ENCODE measurements around the gene TTYH3.

Gene TTYH3

DNA sequence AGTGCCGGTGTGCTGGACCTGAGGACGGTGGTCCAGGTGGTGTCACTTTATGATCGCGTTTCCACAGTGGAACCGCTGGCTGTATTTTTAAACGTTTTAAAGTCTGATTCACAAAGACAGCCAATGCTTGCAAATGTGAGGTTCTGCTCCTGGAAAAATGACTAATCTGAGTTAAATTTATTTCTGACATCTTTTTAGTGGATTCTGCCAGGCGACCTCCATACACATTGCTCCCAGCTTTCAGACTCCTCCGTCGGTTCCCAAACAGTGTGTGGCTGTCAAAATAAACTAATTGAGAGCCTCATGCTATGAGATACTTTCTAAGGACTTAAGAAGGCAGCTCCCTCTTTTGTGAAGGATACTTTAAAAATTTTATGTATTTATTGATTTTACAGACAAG lies 12.7 kb upstream of the TTYH3 start:
- H3K27ac ChIP-seq, result peak overlapping the region; percentile 57; the same call in 1 of the 2 replicates
- no peak overlapping the region for H3K4me3 ChIP-seq
- H3K36me3 ChIP-seq (ENCODE audit: insufficient read depth, low read length), result no peaks in the 10 kb centered on the region
- no peaks in the 10 kb centered on the region for H3K9me3 ChIP-seq (ENCODE audit: low read depth, low read length)
- no peak for DNase-seq (ENCODE audit: low read depth, low spot score)
- no peak for TF ChIP-seq EZH2 (IDR thresholded peaks at IDR 0.05)
- no peak overlapping the region for H3K9ac ChIP-seq (ENCODE audit: insufficient read length)

DNA sequence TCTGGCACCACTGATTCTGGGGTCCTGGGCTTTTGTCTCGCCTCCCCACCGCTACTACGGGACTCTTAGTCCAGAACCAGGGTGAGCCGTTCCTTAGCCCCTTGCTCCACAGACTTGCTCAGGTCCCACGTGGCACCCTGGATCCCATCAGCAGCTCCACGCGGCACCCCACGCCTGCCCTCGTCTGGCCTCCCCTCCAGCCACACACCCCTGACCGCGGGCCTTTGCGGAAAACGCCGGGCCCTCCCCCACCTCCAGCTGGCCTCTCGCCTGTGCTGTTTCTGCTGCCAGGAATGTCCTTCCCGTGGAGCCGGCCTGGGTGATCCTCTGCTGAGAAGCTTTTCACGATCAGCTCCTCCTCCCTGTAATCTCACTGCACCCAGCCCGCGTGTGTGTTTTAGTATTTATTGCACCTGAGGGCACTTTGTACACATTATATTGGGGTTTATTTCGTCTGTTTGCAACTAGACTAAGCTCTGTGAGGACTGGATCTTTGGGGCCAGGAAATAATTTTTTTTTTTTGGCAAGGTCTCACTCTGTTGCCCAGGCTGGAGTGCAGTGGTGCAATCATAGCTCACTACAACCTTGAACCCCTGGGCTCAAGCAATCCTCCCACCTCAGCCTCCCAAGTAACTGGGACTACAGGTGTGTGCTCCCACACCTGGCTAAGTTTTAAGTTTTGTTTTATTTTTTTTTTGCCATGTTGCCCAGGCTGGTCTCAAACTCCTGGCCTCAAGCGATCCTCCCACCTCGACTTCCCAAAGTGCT lies 10.5 kb upstream of the TTYH3 start:
- DNase-seq (ENCODE audit: low read depth, low spot score), result no peak
- no peak overlapping the region for H3K9ac ChIP-seq (ENCODE audit: insufficient read length)
- H3K9me3 ChIP-seq (ENCODE audit: low read depth, low read length), result no peaks in the 10 kb centered on the region
- no peak overlapping the region for H3K27ac ChIP-seq
- no peak overlapping the region for H3K4me3 ChIP-seq
- no peak for TF ChIP-seq EZH2 (IDR thresholded peaks at IDR 0.05)
- no peak for TF ChIP-seq FOXP2 (optimal IDR thresholded peaks at IDR 0.05; ENCODE audit: control extremely low read depth, extremely low read length, insufficient read depth)
- no peak for TF ChIP-seq POLR2AphosphoS5 (IDR thresholded peaks at IDR 0.05; ENCODE audit: borderline replicate concordance, low read depth, low read length)
- no peaks in the 10 kb centered on the region for H3K36me3 ChIP-seq (ENCODE audit: insufficient read depth, low read length)

DNA sequence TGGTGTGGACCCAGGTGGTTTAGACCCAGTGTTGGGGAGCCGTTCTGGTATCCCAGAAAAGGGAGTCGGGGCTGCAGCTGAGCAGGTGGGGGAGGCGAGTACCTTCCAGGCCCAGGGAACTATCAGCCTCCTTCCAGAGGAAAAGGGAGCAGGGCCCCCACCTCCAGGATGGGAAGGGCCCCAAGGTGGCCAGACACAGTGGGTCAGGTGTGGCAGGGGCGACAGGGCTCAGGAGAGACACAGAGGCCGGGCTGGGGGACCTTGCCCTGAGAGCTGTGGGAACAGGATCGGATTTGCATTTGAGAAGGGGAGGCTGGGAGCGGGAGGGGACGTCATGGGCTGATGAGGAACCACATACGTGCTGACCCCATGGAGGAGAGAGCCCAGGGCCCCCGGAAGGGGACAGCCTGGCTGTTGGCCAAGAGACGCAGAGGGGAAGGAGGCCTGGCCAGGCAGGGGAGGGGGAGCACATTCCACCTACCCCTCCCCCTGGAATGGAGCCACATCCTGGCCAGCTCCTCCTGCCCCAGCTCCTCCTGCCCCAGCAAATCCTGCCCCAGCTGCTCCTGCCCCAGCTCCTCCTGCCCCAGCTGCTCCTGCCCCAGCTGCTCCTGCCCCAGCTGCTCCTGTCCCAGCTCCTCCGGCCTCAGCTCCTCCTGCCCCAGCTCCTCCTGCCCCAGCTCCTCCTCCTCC lies 9.7 kb upstream of the TTYH3 start:
- H3K9me3 ChIP-seq (ENCODE audit: low read depth, low read length), result no peaks in the 10 kb centered on the region
- no peak overlapping the region for H3K9ac ChIP-seq (ENCODE audit: insufficient read length)
- no peak for DNase-seq (ENCODE audit: low read depth, low spot score)
- H3K27ac ChIP-seq, result no peak overlapping the region
- no peaks in the 10 kb centered on the region for H3K36me3 ChIP-seq (ENCODE audit: insufficient read depth, low read length)
- H3K4me3 ChIP-seq, result no peak overlapping the region
- TF ChIP-seq POLR2AphosphoS5 (IDR thresholded peaks at IDR 0.05; ENCODE audit: borderline replicate concordance, low read depth, low read length), result no peak
- TF ChIP-seq FOXP2 (optimal IDR thresholded peaks at IDR 0.05; ENCODE audit: control extremely low read depth, extremely low read length, insufficient read depth), result no peak
- no peak for TF ChIP-seq EZH2 (IDR thresholded peaks at IDR 0.05)

DNA sequence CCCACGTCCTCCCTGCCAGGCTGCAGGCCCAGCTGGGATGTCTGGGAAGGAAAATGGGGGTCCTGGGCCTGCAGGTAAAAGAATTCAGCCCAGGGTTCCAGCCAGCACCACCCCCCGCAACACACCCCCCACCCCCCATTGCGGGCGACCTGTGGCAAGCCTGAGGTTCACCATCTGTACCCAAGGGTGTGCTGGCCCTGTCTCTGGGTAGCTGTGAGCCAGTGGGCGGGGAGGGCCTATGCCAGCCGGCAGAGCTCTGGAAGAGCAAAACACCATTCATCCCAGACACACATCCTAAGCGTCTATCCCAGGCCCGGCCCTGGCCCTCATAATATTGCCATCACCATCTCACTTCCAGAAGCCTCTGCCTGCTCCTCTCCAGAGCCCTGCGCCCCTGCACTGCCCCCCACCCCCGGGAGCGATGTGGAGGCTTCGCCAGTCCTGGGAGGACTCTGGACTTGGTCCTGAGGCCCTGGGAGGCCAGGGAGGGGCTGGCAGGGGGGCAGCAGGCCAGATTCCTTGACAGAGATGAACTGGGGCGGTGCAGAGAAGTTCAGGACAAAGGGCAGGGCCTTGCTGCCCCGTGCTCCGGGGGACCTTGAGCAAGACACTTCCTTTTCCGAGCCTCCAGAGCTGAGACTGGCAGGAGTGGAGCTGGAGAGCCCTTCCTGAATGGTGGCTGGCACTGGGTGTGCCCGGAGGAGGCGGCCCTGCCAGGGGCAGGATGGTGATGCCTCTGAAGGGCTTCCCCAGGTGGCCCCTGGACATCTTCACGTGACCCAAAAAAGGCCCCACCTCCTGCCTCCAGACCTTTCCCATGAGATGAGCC lies 8.7 kb upstream of the TTYH3 start:
- no peak overlapping the region for H3K27ac ChIP-seq
- no peak overlapping the region for H3K9ac ChIP-seq (ENCODE audit: insufficient read length)
- TF ChIP-seq FOXP2 (optimal IDR thresholded peaks at IDR 0.05; ENCODE audit: control extremely low read depth, extremely low read length, insufficient read depth), result no peak
- TF ChIP-seq EZH2 (IDR thresholded peaks at IDR 0.05), result no peak
- no peak for TF ChIP-seq POLR2AphosphoS5 (IDR thresholded peaks at IDR 0.05; ENCODE audit: borderline replicate concordance, low read depth, low read length)
- no peaks in the 10 kb centered on the region for H3K9me3 ChIP-seq (ENCODE audit: low read depth, low read length)
- no peaks in the 10 kb centered on the region for H3K36me3 ChIP-seq (ENCODE audit: insufficient read depth, low read length)
- DNase-seq (ENCODE audit: low read depth, low spot score), result no peak
- H3K4me3 ChIP-seq, result no peak overlapping the region

DNA sequence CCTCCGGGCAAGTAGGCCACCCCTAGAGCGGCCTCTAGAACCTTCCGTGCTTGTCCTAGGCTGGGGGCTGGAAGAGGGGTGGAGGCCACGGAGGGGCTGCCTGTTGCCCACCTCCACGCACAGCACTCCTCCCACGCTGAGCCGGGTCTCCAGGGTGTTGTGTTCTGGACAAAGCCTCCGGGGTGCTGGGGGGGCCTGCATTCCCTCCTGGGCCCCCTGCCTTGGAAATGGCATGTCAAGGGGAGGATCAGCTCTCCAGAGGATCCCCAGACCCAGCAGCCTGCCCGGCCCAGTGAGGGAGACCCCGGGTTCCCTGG lies 8.1 kb upstream of the TTYH3 start:
- Histone ChIP-seq H3K27ac (no peak overlapping the region), H3K36me3 (ENCODE audit: insufficient read depth, low read length) (no peaks in the 10 kb centered on the region), H3K9ac (ENCODE audit: insufficient read length) (no peak overlapping the region), H3K9me3 (ENCODE audit: low read depth, low read length) (no peaks in the 10 kb centered on the region), H3K4me3 (no peak overlapping the region)
- DNase-seq (ENCODE audit: low read depth, low spot score), result no peak
- TF ChIP-seq EZH2 (IDR thresholded peaks at IDR 0.05) (no peak), POLR2AphosphoS5 (IDR thresholded peaks at IDR 0.05; ENCODE audit: borderline replicate concordance, low read depth, low read length) (no peak), FOXP2 (optimal IDR thresholded peaks at IDR 0.05; ENCODE audit: control extremely low read depth, extremely low read length, insufficient read depth) (no peak)

DNA sequence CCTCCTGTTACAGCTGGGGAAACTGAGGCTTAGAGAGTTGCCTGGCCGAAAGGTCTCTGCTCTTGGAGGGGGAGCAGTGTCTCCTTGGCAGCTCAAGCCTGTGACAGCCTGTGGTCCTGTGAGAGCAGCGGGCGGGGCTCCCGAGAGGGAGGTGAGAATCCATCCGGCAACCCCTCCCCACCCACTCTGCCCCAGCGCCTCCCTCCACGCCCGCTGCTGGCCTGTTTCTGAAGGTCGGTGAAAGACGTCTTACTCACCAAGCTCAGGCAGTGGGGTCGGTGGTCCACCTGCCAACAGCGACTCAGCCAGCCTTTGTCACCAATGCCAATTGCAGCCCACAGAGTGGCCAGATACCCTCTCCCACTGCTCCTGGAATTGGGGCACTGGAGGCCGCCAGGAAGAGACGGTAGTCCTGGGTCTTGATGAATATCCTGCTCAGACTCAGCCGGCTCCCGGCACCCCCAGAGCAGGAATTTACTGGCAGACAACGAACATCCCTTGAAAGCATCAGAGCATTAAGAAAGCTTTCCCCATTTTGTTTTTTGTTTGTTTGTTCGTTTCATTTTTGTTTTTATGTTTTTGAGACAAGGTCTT lies 7.4 kb upstream of the TTYH3 start:
- no peak overlapping the region for H3K9ac ChIP-seq (ENCODE audit: insufficient read length)

DNA sequence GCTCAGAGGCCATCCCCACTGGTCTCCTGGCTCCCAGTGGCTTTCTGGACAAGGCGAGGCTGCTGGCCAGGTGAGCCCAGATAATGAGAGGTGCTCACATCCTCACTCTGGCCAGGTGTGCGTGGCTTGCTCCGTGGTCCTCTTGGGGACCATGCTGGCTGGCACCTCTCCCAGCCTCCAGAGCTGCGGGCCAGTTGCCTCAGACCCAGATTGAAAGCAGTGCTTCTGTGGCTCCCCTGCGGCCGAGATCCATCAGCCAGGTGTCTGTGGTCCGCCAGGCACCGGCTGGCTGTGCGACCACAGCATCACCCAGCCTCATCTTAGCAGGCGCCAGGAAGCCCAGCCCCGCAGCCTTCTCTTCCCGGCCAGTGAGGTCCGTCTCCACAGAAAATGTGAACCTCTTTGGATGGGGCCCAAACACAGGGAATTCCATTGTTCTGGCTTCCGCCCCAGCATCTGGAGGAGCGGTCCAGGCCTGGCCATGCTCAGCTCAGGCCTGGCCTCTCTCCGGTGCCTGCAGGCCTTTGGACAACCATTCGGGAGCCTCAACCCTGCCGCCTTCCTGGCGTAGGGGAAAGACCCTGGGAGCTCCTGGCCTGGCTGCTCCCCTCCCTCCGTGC lies 5.2 kb upstream of the TTYH3 start:
- Histone ChIP-seq H3K4me3 (no peak overlapping the region), H3K36me3 (ENCODE audit: insufficient read depth, low read length) (no peaks in the 10 kb centered on the region), H3K9me3 (ENCODE audit: low read depth, low read length) (no peaks in the 10 kb centered on the region), H3K9ac (ENCODE audit: insufficient read length) (no peak overlapping the region), H3K27ac (no peak overlapping the region)
- DNase-seq (ENCODE audit: low read depth, low spot score), result no peak
- TF ChIP-seq POLR2AphosphoS5 (IDR thresholded peaks at IDR 0.05; ENCODE audit: borderline replicate concordance, low read depth, low read length) (no peak), FOXP2 (optimal IDR thresholded peaks at IDR 0.05; ENCODE audit: control extremely low read depth, extremely low read length, insufficient read depth) (no peak), EZH2 (IDR thresholded peaks at IDR 0.05) (no peak)

More for the DNA sequence above, 7.4 kb upstream of the TTYH3 start:
- TF ChIP-seq POLR2AphosphoS5 (IDR thresholded peaks at IDR 0.05; ENCODE audit: borderline replicate concordance, low read depth, low read length) (no peak), EZH2 (IDR thresholded peaks at IDR 0.05) (no peak), FOXP2 (optimal IDR thresholded peaks at IDR 0.05; ENCODE audit: control extremely low read depth, extremely low read length, insufficient read depth) (no peak)
- Histone ChIP-seq H3K27ac (no peak overlapping the region), H3K36me3 (ENCODE audit: insufficient read depth, low read length) (no peaks in the 10 kb centered on the region), H3K4me3 (no peak overlapping the region), H3K9me3 (ENCODE audit: low read depth, low read length) (no peaks in the 10 kb centered on the region)
- DNase-seq (ENCODE audit: low read depth, low spot score), result no peak

All from SK-N-MC (cell line).